Activated T-helper 1 cell treated with anti-CD3 and anti-CD28 coated beads, Interleukin-12 subunit alpha, Interleukin-12 subunit beta, Interleukin-2, Interleukin-4 antibody, amounts not matched to agents 30 ng/mL and 10 ng/mL and 1 ng/mL, durations not matched to agents 14 hours and 24 hours and 36 hours (primary cell): ENCODE data around the gene MSTO1. TPM values are rescaled to one million over a fixed set of nuclear protein-coding genes. Genes with fewer than 3 reads are reported as not detected.
"Not testable (repeated sequence)": the region's sequence is repeated elsewhere in the genome, so short reads cannot be mapped to it uniquely, and the experiment has no call there.

Experiments
- DNase-seq: peaks from one replicate; pipeline ENCODE4 v3.0.0; 2021; ENCODE audit warnings: low spot score
- H3K27ac Mint-ChIP-seq: one replicate; pipeline ENCODE4 v1.8.0; 2021; ENCODE audit warnings: mild to moderate bottlenecking, mixed read lengths
- H3K27me3 Mint-ChIP-seq: one replicate; pipeline ENCODE4 v1.8.0; 2022; ENCODE audit warnings: mild to moderate bottlenecking, moderate library complexity, mixed read lengths; ENCODE audit not compliant: insufficient read depth
- H3K36me3 Mint-ChIP-seq: one replicate; pipeline ENCODE4 v1.8.0; 2021; ENCODE audit warnings: low read depth, mixed read lengths
- H3K4me1 Mint-ChIP-seq: one replicate; pipeline ENCODE4 v1.8.0; 2021; ENCODE audit warnings: low read depth, mixed read lengths
- H3K4me3 Mint-ChIP-seq: one replicate; pipeline ENCODE4 v1.8.0; 2021; ENCODE audit warnings: mild to moderate bottlenecking, moderate library complexity, mixed read lengths
- H3K9me3 Mint-ChIP-seq: one replicate; pipeline ENCODE4 v1.8.0; 2021; ENCODE audit warnings: mixed read lengths
- intact Hi-C: fragments of 100-400 bp; cut with micrococcal nuclease; formaldehyde crosslinking; loops from one replicate; pipeline ENCODE4 v1.15.1; 2024
- total RNA-seq: library from RNA; stranded (reverse); gene quantifications from 2 replicates; pipeline ENCODE4 v1.2.3, GENCODE V29; 2022

MSTO1 gene
- total RNA-seq, 1 donor from 2014 or later = 109 TPM

DNA sequence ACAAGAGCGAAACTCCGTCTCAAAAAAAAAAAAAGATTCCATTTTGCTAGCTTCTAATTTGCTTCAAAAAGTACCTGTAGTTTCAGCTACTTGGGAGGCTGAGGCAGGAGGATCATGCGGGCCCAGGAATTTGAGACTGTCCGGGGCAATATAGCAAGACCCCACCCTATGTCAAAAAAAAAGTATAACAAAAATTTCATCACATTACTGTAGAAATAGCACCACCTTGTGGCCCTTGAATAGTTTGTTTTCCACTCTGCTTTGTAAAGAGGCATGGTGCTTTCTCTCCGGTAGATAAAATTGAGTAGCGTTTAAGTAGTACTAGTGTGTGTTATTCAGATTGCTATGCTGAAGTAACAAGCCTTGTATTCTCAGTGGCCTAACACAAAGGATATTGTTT, 18.2 kb upstream of the MSTO1 start:
- Mint-ChIP-seq H3K36me3 (no peaks in the 10 kb centered on the region), H3K9me3 (no peaks in the 10 kb centered on the region), H3K27me3 (no peaks in the 10 kb centered on the region), H3K4me3 (no peak overlapping the region), H3K4me1 (peaks cover 4% of the 10 kb centered on the region), H3K27ac (no peak overlapping the region)
- intact Hi-C loops = loop anchor here (1.0 kb wide), 4 partner anchors 268 to 384 kb away; partner anchors contain the start of gene THBS3
- peak; percentile 25 for DNase-seq

DNA sequence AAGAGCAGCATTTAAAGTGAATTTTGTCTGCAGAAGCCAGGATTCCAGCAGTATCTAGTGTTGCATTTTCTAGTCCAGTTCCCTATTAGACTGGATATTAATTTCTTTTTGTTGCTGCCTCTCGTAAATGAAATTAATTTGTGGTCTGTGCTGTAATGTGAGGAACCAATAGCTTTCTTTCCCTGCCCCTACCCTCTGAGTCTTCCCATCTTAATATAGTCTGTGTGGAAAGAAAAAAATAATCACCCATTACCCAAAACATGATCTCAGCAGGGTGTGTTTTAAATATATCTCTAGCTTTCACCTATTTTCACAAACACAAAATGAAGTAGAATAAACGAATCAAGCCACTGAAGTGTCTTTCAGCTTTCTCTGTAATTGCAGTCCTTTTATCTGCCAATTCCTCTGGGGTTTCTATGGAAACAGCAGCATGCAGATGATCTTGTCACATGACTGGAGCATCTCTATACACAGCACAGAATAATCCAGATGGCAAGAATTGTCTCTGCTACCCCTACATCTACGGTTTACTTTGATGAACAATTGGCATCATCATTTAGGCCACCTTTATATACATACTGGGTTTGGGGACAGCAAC, 14.0 kb upstream of the MSTO1 start:
- H3K36me3 Mint-ChIP-seq, H3K27ac Mint-ChIP-seq, H3K9me3 Mint-ChIP-seq, intact Hi-C loops, DNase-seq, H3K27me3 Mint-ChIP-seq, H3K4me3 Mint-ChIP-seq: not testable (repeated sequence)
- peaks cover 18% of the 10 kb centered on the region for H3K4me1 Mint-ChIP-seq

DNA sequence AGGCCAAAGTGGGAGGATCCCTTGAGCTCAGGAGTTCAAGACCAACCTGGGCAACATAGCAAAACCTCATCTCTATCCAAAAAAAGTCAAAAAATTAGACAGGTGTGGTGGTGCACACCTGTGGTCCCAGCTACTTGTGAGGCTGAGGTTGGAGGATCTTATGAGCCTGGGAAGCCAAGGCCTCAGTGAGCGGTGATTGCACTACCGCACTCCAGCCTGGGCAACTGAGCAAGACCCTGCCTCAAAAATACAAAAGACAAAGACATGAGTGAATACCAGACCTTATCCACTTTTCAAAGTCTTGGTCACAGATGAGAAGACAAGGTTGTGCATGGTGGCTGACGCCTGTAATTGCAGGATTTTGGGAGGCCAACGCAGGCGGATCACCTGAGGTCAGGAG, 13.2 kb upstream of the MSTO1 start:
- Mint-ChIP-seq H3K4me3 (no peak overlapping the region), H3K27ac (no peak overlapping the region), H3K4me1 (peaks cover 17% of the 10 kb centered on the region), H3K27me3 (peaks cover 4% of the 10 kb centered on the region), H3K9me3 (no peaks in the 10 kb centered on the region), H3K36me3 (no peaks in the 10 kb centered on the region)
- DNase-seq = no peak
- intact Hi-C loops = no loop called here

DNA sequence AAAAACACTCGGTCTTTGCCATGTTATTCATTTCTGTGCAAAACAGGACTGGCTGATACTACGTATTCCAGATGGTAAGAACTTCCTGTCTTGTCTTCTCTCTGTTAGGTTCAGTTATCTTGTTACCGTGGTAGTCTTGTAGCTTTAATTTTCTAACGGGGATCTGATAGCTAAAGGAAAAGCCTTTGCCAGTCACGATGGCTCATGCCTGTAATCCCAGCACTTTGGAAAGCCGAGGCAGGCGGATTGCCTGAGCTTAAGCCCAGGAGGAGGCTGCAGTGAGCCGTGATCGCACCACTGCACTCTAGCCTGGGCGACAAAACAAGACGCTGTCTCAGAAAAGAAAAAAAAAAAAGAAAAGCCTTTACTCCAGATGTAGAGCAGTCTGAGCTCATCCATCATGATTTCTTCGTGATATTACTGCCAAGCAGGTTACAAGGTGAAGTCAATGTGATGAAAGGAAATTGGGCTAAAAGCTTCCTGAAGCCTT, 11.1 kb upstream of the MSTO1 start:
- no peak for DNase-seq
- intact Hi-C loops = no loop called here
- peaks cover 4% of the 10 kb centered on the region for H3K27me3 Mint-ChIP-seq

DNA sequence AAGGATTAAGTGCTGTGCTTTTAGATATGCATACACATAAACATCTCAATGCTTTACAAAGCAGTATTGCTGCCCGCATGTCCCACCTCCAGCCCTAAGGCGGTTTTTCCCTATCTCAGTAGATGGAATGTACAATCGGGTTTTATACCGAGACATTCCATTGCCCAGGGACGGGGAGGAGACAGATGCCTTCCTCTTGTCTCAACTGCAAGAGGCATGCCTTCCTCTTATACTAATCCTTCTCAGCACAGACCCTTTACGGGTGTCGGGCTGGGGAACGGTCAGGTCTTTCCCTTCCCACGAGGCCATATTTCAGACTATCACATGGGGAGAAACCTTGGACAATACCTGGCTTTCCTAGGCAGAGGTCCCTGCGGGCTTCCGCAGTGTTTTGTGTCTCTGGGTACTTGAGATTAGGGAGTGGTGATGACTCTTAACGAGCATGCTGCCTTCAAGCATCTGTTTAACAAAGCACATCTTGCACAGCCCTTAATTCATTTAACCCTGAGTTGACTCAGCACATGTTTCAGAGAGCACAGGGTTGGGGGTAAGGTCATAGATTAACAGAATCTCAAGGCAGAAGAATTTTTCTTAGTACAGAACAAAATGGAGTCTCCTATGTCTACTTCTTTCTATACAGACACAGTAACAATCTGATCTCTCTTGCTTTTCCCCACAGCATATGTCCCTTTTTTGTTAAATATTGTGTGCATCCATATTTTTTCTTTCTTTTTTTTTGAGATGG, 10.0 kb upstream of the MSTO1 start:
- H3K27ac Mint-ChIP-seq, H3K27me3 Mint-ChIP-seq, H3K4me3 Mint-ChIP-seq, H3K9me3 Mint-ChIP-seq, DNase-seq, intact Hi-C loops, H3K36me3 Mint-ChIP-seq: not testable (repeated sequence)
- peaks cover 14% of the 10 kb centered on the region for H3K4me1 Mint-ChIP-seq

More for the DNA sequence above, 11.1 kb upstream of the MSTO1 start:
- no peaks in the 10 kb centered on the region for H3K9me3 Mint-ChIP-seq
- peak overlapping the region; percentile 67 for H3K4me3 Mint-ChIP-seq
- H3K4me1 Mint-ChIP-seq = peaks cover 14% of the 10 kb centered on the region
- no peaks in the 10 kb centered on the region for H3K36me3 Mint-ChIP-seq
- peak overlapping the region; percentile 70 for H3K27ac Mint-ChIP-seq

DNA sequence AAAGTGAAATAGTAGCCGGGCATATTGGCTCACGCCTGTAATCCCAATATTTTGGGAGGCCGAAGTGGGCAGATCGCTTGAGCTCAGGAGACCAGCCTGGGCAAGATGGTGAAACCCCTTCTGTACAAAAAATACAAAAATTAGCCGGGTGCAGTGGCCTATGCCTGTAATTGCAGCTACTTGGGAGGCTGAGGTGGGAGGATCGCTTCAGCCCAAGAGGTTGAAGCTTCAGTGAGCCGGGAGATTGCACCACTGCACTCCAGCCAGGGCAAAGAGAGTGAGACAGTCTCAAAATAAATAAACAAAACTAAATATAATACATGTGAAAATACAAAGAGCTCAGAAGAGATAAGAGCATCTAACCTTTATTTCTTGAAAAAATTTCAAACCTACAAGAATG, 2.3 kb upstream of the MSTO1 start:
- Mint-ChIP-seq H3K4me1 (peaks cover 10% of the 10 kb centered on the region), H3K27me3 (peaks cover 7% of the 10 kb centered on the region), H3K9me3 (no peaks in the 10 kb centered on the region), H3K4me3 (no peak overlapping the region), H3K27ac (no peak overlapping the region), H3K36me3 (peaks cover 3% of the 10 kb centered on the region)
- DNase-seq = no peak
- intact Hi-C loops = no loop called here

DNA sequence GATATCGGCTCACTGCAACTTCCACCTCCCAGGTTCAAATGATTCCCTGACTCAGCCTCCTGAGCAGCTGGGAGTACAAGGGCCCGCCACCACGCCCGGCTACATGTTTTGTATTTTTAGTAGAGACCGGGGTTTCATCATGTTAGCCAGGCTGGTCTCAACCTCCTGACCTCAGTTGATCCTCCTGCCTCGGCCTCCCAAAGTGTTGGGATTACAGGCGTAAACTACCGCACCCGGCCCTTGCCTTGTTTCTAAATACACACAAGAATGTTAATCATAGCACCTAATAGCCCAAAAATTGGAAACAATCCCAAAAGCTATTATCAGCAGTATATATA, 1.2 kb upstream of the MSTO1 start:
- intact Hi-C loops = no loop called here
- H3K4me1 Mint-ChIP-seq = peaks cover 10% of the 10 kb centered on the region
- H3K36me3 Mint-ChIP-seq = peaks cover 9% of the 10 kb centered on the region
- no peaks in the 10 kb centered on the region for H3K9me3 Mint-ChIP-seq
- peaks cover 7% of the 10 kb centered on the region for H3K27me3 Mint-ChIP-seq
- H3K27ac Mint-ChIP-seq = no peak overlapping the region
- DNase-seq = no peak
- H3K4me3 Mint-ChIP-seq = peak overlapping the region; percentile 37

DNA sequence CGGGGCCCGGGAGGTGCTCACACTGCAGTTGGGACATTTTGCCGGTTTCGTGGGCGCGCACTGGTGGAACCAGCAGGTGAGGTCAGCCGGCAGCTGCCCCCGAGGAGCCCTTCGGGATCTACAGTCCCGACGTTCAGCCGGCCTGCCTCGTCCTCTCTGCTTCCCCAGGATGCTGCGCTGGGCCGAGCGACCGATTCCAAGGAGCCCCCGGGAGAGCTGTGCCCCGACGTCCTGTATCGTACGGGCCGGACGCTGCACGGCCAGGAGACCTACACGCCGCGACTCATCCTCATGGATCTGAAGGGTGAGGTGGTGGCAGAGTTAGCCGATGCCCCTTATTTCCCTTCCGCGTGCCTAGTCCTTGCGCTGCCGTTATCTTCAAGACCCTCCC, 234 bp downstream of the MSTO1 start:
- Mint-ChIP-seq H3K36me3 (peaks cover 12% of the 10 kb centered on the region), H3K4me3 (peak overlapping the region; percentile 91)
- H3K9me3 Mint-ChIP-seq, intact Hi-C loops, H3K27me3 Mint-ChIP-seq, DNase-seq, H3K4me1 Mint-ChIP-seq, H3K27ac Mint-ChIP-seq: not testable (repeated sequence)

DNA sequence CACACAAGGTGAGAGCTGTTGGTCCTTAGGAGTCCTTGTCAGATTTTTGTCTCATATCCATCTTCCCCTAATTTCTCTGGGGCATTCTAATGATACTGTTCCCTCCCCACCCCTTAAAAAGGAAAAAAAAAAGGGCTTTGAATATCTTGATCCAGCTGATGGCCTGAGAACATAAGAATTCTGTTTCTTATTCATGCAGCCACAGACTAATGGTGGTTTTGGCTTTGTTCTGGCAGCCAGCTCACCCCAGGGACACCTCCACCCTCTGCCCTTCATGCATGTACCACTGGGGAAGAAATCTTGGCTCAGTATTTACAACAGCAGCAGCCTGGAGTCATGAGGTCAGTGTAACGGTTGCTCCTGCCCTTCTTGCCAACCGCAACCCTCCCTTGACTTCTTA, 3.2 kb downstream of the MSTO1 start:
- H3K4me3 Mint-ChIP-seq, H3K9me3 Mint-ChIP-seq, H3K27ac Mint-ChIP-seq, intact Hi-C loops, H3K4me1 Mint-ChIP-seq, DNase-seq, H3K27me3 Mint-ChIP-seq: not testable (repeated sequence)
- peaks cover 12% of the 10 kb centered on the region for H3K36me3 Mint-ChIP-seq

DNA sequence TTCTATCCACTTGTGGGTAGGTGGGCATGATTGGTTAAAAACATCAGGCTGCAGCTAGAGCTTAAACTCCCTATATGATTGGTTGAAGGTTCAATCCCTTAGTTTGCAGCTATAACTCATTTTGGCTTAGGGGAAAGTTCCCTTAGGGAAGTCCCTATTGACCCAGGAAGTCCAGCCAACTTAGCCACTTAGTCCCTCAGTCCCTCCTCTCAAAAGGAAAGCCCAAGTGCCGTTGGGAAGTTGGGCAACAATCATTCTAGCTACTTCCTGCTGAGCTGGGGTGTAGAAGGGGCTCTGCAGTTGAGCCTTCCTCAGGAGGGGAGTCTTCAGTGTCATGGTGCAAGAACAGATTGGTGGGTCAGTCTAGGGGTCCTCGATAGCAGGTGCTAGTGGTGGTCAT, 12.2 kb downstream of the MSTO1 start:
- intact Hi-C loops = no loop called here
- no peaks in the 10 kb centered on the region for H3K9me3 Mint-ChIP-seq
- no peak overlapping the region for H3K4me3 Mint-ChIP-seq
- H3K27ac Mint-ChIP-seq = no peak overlapping the region
- H3K27me3 Mint-ChIP-seq = peaks cover 5% of the 10 kb centered on the region
- no peak for DNase-seq
- H3K36me3 Mint-ChIP-seq = peaks cover 2% of the 10 kb centered on the region
- no peaks in the 10 kb centered on the region for H3K4me1 Mint-ChIP-seq

DNA sequence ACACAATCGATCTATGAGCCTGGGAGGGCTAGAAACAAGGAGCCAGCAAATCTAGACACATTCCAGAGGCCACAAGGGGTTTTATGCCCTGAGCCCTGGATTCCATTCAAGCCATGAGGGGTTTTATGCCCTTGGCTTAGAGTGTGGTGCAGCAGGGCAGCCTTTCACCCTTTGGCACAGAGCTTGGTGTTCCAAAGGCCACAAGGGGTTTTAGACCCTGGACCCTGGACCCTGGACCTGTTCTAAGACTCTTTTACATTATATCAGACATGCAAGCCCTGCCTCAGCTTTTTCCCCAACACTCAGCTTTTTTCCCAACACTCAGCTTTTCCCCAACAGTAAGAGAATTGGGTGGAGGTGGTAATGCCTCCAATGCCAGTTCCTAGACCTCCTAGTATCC, 13.3 kb downstream of the MSTO1 start:
- Mint-ChIP-seq H3K27ac (no peak overlapping the region), H3K27me3 (peaks cover 5% of the 10 kb centered on the region), H3K4me3 (no peak overlapping the region), H3K4me1 (no peaks in the 10 kb centered on the region), H3K9me3 (no peaks in the 10 kb centered on the region), H3K36me3 (peaks cover 2% of the 10 kb centered on the region)
- intact Hi-C loops = no loop called here
- no peak for DNase-seq

DNA sequence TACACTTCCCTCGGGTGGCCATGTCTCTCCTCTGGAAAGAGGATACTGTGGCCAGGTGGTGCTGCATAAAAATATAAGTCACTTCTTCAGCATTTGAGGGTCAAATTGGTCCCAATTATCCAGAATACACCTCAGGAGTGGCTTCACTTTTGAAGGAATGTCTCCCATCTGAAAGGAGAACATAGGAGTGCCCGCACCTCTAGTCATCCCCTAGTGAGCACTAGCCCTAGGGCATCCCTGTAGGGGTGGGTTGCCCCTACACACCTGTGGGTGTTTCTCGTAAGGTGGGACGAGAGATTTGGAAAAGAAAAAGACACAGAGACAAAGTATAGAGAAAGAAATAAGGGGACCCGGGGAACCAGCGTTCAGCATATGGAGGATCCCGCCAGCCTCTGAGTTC, 16.4 kb downstream of the MSTO1 start:
- DNase-seq, H3K9me3 Mint-ChIP-seq, H3K4me1 Mint-ChIP-seq, H3K4me3 Mint-ChIP-seq, H3K27me3 Mint-ChIP-seq, intact Hi-C loops, H3K36me3 Mint-ChIP-seq, H3K27ac Mint-ChIP-seq: not testable (repeated sequence)

DNA sequence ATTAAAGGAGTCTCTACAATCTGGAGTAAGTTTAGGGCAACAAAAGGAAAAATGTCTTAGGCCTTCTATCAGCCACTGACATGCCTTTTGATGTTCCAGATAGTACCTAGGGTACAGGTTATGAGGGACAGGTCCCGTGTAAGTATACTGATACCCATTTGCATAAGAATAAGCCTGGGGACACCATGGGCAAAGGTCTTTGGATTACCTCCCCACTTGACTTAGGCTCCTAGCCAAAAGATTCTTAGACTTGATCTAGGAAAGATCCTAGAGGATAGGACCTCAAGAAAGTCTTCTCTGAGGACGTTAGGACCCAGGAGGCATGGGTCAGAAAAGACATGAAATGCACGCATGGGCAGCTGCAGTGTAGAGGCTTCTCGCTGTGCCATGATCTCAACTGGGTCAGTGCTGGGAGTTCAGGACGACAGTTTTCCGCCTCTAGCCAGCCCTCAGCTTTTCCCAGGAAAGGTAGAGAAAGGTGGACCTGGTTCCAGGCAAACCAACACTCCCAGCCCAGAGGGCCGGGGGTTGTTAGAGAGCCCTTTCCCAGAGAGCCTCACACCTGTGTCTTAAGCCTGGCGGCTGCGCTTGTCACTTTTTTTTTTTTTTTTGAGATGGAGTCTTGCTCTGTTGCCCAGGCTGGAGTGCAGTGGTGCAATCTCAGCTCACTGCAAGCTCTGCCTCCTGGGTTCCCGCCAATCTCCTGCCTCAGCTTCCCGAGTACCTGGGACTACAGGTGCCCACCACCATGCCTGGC, 26.6 kb downstream of the MSTO1 start:
- Mint-ChIP-seq H3K4me1 (peaks cover 20% of the 10 kb centered on the region), H3K9me3 (peaks cover 4% of the 10 kb centered on the region), H3K4me3 (peak overlapping the region; percentile 93), H3K27ac (peak overlapping the region; percentile 94), H3K36me3 (peaks cover 4% of the 10 kb centered on the region), H3K27me3 (no peaks in the 10 kb centered on the region)
- intact Hi-C loops = loop anchor here (5.0 kb wide), 1 partner anchor 51 kb away; the partner anchor contains the start of genes DAP3 and YY1AP1
- DNase-seq = no peak
